Suprapubic skin (tissue), 4 donors: Measurements from ENCODE around the gene UBL3.

Experiments
- POLR2A ChIP-seq, 2 donors: fragments of 450-650 bp; IDR thresholded peaks; one replicate each; pipeline ENCODE4 v1.6.1; 2017; ENCODE audit warnings: antibody characterized with exemption in 2 of 2, mild to moderate bottlenecking in 2 of 2, moderate library complexity in 2 of 2
- POLR2AphosphoS5 ChIP-seq, 3 donors: sonication (generic); formaldehyde crosslinking; IDR thresholded peaks; one replicate each; pipeline ENCODE4 v1.6.1; 2017; ENCODE audit warnings: antibody characterized with exemption in 3 of 3
- TF ChIP-seq, protein P1 (sequence below), 2 donors: fragments of 200-600 bp in 1 of 2; fragments of 450-650 bp in 1 of 2; sonication (generic) in 1 of 2; IDR thresholded peaks; one replicate each; pipeline ENCODE4 v1.5.1; 2016 to 2019; ENCODE audit warnings: antibody characterized with exemption in 2 of 2, mild to moderate bottlenecking in 1 of 2, moderate library complexity in 1 of 2

DNA sequence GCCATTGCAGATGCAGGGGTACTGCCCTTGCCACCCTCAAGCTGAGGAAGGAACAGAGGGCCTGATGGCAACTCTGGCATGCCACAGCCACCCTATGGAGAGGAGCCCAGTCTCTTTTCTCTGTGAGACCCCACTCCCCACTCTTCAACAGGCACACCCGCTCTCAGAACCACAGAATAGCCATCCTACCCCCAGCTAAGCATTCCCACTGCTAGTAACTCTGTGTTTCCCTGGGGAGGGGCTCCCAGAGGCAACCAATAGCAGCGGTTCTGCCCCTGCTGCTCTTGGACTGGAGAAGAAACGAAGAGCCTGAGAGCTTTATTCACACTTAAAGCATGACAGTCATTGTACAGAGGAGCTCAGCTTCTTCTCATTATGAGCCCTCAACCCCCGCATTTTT is 49.3 kb downstream of the UBL3 start:
- TF ChIP-seq, protein P1, sequence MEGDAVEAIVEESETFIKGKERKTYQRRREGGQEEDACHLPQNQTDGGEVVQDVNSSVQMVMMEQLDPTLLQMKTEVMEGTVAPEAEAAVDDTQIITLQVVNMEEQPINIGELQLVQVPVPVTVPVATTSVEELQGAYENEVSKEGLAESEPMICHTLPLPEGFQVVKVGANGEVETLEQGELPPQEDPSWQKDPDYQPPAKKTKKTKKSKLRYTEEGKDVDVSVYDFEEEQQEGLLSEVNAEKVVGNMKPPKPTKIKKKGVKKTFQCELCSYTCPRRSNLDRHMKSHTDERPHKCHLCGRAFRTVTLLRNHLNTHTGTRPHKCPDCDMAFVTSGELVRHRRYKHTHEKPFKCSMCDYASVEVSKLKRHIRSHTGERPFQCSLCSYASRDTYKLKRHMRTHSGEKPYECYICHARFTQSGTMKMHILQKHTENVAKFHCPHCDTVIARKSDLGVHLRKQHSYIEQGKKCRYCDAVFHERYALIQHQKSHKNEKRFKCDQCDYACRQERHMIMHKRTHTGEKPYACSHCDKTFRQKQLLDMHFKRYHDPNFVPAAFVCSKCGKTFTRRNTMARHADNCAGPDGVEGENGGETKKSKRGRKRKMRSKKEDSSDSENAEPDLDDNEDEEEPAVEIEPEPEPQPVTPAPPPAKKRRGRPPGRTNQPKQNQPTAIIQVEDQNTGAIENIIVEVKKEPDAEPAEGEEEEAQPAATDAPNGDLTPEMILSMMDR (IDR thresholded peaks at IDR 0.05) = no peak
- TF ChIP-seq POLR2AphosphoS5 (IDR thresholded peaks at IDR 0.05) = no peak
- no peak for TF ChIP-seq POLR2A (IDR thresholded peaks at IDR 0.05)
